GM23338 (cell line): ENCODE data around the gene CES4A. TPM values are rescaled to one million over a fixed set of nuclear protein-coding genes. Genes with fewer than 3 reads are reported as not detected.

Experiments
- ATAC-seq: fragments of 200-7000 bp; cut with Tn5 transposase; 3 replicates; pipeline ENCODE4 v1.9.1; 2020
- DNase-seq: peaks from one replicate; pipeline ENCODE4 v3.0.0-alpha.2; 2015; ENCODE audit warnings: low spot score
- H2AFZ ChIP-seq: fragments of 200-600 bp; sonication (generic); 2 replicates; pipeline ENCODE4 v1.8.0; 2016; ENCODE audit warnings: antibody characterized with exemption, mild to moderate bottlenecking, moderate library complexity
- H3F3A ChIP-seq: fragments of 200-600 bp; sonication (generic); replicated peaks from 2 replicates; pipeline ENCODE4 v1.8.0; 2017; ENCODE audit warnings: antibody characterized with exemption, mixed run types, low read depth
- H3K27ac ChIP-seq: fragments of 200-600 bp; sonication (generic); 2 replicates; pipeline ENCODE4 v1.6.1; 2016; ENCODE audit warnings: low read depth
- H3K27me3 ChIP-seq: fragments of 200-600 bp; sonication (generic); 2 replicates; pipeline ENCODE4 v1.8.0; 2016; ENCODE audit warnings: mild to moderate bottlenecking, mixed run types, moderate library complexity; ENCODE audit not compliant: insufficient read depth
- H3K36me3 ChIP-seq: fragments of 200-600 bp; sonication (generic); 2 replicates; pipeline ENCODE4 v1.8.0; 2016; ENCODE audit warnings: mild to moderate bottlenecking; ENCODE audit not compliant: insufficient read depth
- H3K4me1 ChIP-seq: fragments of 200-600 bp; sonication (generic); 2 replicates; pipeline ENCODE4 v1.8.0; 2016; ENCODE audit warnings: mild to moderate bottlenecking, moderate library complexity; ENCODE audit not compliant: insufficient read depth
- H3K4me2 ChIP-seq: fragments of 200-600 bp; sonication (generic); 2 replicates; pipeline ENCODE4 v1.7.1; 2017; ENCODE audit warnings: mixed run types
- H3K4me3 ChIP-seq: fragments of 200-600 bp; sonication (generic); 2 replicates; pipeline ENCODE4 v1.6.1; 2016; ENCODE audit warnings: mixed run types
- H3K79me2 ChIP-seq: fragments of 200-600 bp; sonication (generic); replicated peaks from 2 replicates; pipeline ENCODE4 v1.8.0; 2017; ENCODE audit warnings: mild to moderate bottlenecking; ENCODE audit not compliant: insufficient read depth
- H3K9me2 ChIP-seq: fragments of 200-600 bp; sonication (generic); 2 replicates; pipeline ENCODE4 v1.8.0; 2017; ENCODE audit not compliant: insufficient read depth
- H4K20me1 ChIP-seq: fragments of 200-600 bp; sonication (generic); replicated peaks from 2 replicates; pipeline ENCODE4 v1.8.0; 2017; ENCODE audit warnings: mild to moderate bottlenecking; ENCODE audit not compliant: insufficient read depth
- H3K27ac Mint-ChIP-seq: 2 replicates; pipeline ENCODE4 v1.8.0; 2020; ENCODE audit warnings: inconsistent platforms, mild to moderate bottlenecking, moderate library complexity, mixed read lengths
- H3K27me3 Mint-ChIP-seq: 3 replicates; pipeline ENCODE4 v1.8.0; 2022; ENCODE audit warnings: low read depth, mild to moderate bottlenecking, moderate library complexity, mixed read lengths, inconsistent platforms; ENCODE audit not compliant: insufficient read depth, poor library complexity
- H3K36me3 Mint-ChIP-seq: 3 replicates; pipeline ENCODE4 v1.8.0; 2021; ENCODE audit warnings: low read depth, mild to moderate bottlenecking, inconsistent platforms, moderate library complexity, mixed read lengths
- H3K4me1 Mint-ChIP-seq: 3 replicates; pipeline ENCODE4 v1.8.0; 2020; ENCODE audit warnings: mild to moderate bottlenecking, inconsistent platforms, mixed read lengths
- H3K4me3 Mint-ChIP-seq: 3 replicates; pipeline ENCODE4 v1.8.0; 2021; ENCODE audit warnings: moderate library complexity, mild to moderate bottlenecking, inconsistent platforms, mixed read lengths
- H3K9me3 Mint-ChIP-seq: 3 replicates; pipeline ENCODE4 v1.8.0; 2020; ENCODE audit warnings: moderate library complexity, mild to moderate bottlenecking, inconsistent platforms, mixed read lengths
- CREB1 ChIP-seq: fragments of 250-450 bp; sonication (Bioruptor Pico); IDR thresholded peaks from 2 replicates; pipeline ENCODE4 v1.5.0; 2020; ENCODE audit warnings: low read depth, mild to moderate bottlenecking, moderate library complexity
- CTCF ChIP-seq, 2 experiments: fragments of 200-600 bp in 1 of 2; sonication (generic) in 1 of 2; conservative IDR thresholded peaks; 2 replicates each; pipeline versions ENCODE4 v1.5.1 to v1.6.1; 2016 to 2017; ENCODE audit warnings: antibody characterized with exemption in 2 of 2, low read depth in 2 of 2, mild to moderate bottlenecking in 2 of 2, moderate library complexity in 1 of 2
- ETS1 ChIP-seq: IDR thresholded peaks from 2 replicates; pipeline ENCODE4 v1.6.1; 2016; ENCODE audit warnings: antibody characterized with exemption
- EZH2 ChIP-seq: fragments of 200-600 bp; sonication (generic); IDR thresholded peaks from one replicate; pipeline ENCODE4 v1.8.0; 2017; ENCODE audit warnings: antibody characterized with exemption, mild to moderate bottlenecking, low read depth; ENCODE audit not compliant: unreplicated experiment
- EZH2phosphoT487 ChIP-seq: fragments of 200-600 bp; sonication (generic); IDR thresholded peaks from one replicate; pipeline ENCODE4 v1.8.1; 2018; ENCODE audit warnings: antibody characterized with exemption; ENCODE audit not compliant: unreplicated experiment
- JUNB ChIP-seq: IDR thresholded peaks from one replicate; pipeline ENCODE4 v1.6.1; 2016; ENCODE audit warnings: antibody characterized with exemption; ENCODE audit not compliant: unreplicated experiment
- NANOG ChIP-seq: IDR thresholded peaks from 2 replicates; pipeline ENCODE4 v1.6.1; 2016; ENCODE audit warnings: antibody characterized with exemption, borderline replicate concordance
- POLR2AphosphoS5 ChIP-seq: IDR thresholded peaks from 2 replicates; pipeline ENCODE4 v1.6.1; 2016; ENCODE audit warnings: antibody characterized with exemption, low read depth
- REST ChIP-seq: IDR thresholded peaks from one replicate; pipeline ENCODE4 v1.6.1; 2018; ENCODE audit warnings: antibody characterized with exemption; ENCODE audit not compliant: unreplicated experiment
- STAT1 ChIP-seq: IDR thresholded peaks from one replicate; pipeline ENCODE4 v1.6.1; 2016; ENCODE audit warnings: antibody characterized with exemption; ENCODE audit not compliant: unreplicated experiment
- ZNF114 ChIP-seq: fragments of 250-450 bp; sonication (Bioruptor Pico); IDR thresholded peaks from 2 replicates; pipeline ENCODE4 v1.5.0; 2020; ENCODE audit warnings: mild to moderate bottlenecking, moderate library complexity
- ZNF331 ChIP-seq: fragments of 250-450 bp; sonication (Bioruptor Pico); IDR thresholded peaks from 2 replicates; pipeline ENCODE4 v1.5.0; 2020; ENCODE audit warnings: low read depth, mild to moderate bottlenecking, moderate library complexity
- ZNF462 ChIP-seq: fragments of 250-450 bp; sonication (Bioruptor Pico); IDR thresholded peaks from 2 replicates; pipeline ENCODE4 v1.5.0; 2020; ENCODE audit warnings: mild to moderate bottlenecking, moderate library complexity
- polyA plus RNA-seq: library from polyadenylated mRNA; unstranded; fragments of >200 nt; fragmentation: Nextera tagmentation; extraction: Ambion mirVana; gene quantifications from 2 replicates; pipeline ENCODE4 v1.2.1, GENCODE V29; 2016
- total RNA-seq: library from RNA; depleted of rRNA; stranded (reverse); fragments of >200 nt; shearing (Covaris generic); gene quantifications from 2 replicates; pipeline ENCODE4 v1.2.3, GENCODE V29; 2014

Gene CES4A
- total and polyA plus RNA-seq, 2 experiments from 2014 or later, result 0.10 to 0.42 TPM

GRCh38 chr16:66970775-66971720 is 17.3 kb upstream of the CES4A start:
- ATAC-seq (no peak), DNase-seq (no peak)
- H3K4me3 Mint-ChIP-seq, result no peak overlapping the region
- Histone ChIP-seq H3K4me1 (no peaks in the 10 kb centered on the region), H3F3A (no peaks in the 10 kb centered on the region), H3K4me2 (no peak overlapping the region), H3K9me2 (no peaks in the 10 kb centered on the region), H4K20me1 (no peaks in the 10 kb centered on the region), H2AFZ (no peak overlapping the region), H3K27me3 (no peaks in the 10 kb centered on the region), H3K4me3 (no peak overlapping the region), H3K79me2 (no peaks in the 10 kb centered on the region), H3K36me3 (no peaks in the 10 kb centered on the region), H3K27ac (no peak overlapping the region)
- TF ChIP-seq ZNF462 (no peak), EZH2 (no peak), POLR2AphosphoS5 (no peak), EZH2phosphoT487 (no peak), ZNF114 (no peak), CREB1 (CRISPR knock-in tag) (no peak), ETS1 (no peak), CTCF (conservative IDR thresholded peaks at IDR 0.05; ENCODE audit: low read depth in 2 of 2) (no peak), ZNF331 (CRISPR knock-in tag) (no peak), REST (no peak), JUNB (no peak), STAT1 (no peak), NANOG (no peak)
- H3K27me3 Mint-ChIP-seq, result peaks cover 5% of the 10 kb centered on the region
- H3K4me1 Mint-ChIP-seq, result peaks cover 3% of the 10 kb centered on the region; the same call in 1 of the 3 replicates
- no peaks in the 10 kb centered on the region; the same call in 2 of the 3 replicates for H3K9me3 Mint-ChIP-seq
- no peaks in the 10 kb centered on the region for H3K36me3 Mint-ChIP-seq
- no peak overlapping the region for H3K27ac Mint-ChIP-seq
